Mammary epithelial cell (primary cell): Measurements from ENCODE around the gene NRG2.

Source experiments
- CTCF ChIP-seq, 2 donors: IDR thresholded peaks in 1 of 2; conservative IDR thresholded peaks in 1 of 2; 2 replicates each; pipeline ENCODE4 v1.5.1; 2011 to 2012; ENCODE audit warnings: inconsistent platforms in 2 of 2, low read length in 2 of 2, mild to moderate bottlenecking in 2 of 2, control low read depth in 1 of 2, low read depth in 1 of 2; ENCODE audit not compliant: insufficient read depth in 1 of 2; ENCODE audit errors: extremely low read depth in 1 of 2
- EZH2 ChIP-seq: IDR thresholded peaks from 2 replicates; pipeline ENCODE4 v1.6.1; 2012; ENCODE audit warnings: low read length, inconsistent platforms, borderline replicate concordance

DNA sequence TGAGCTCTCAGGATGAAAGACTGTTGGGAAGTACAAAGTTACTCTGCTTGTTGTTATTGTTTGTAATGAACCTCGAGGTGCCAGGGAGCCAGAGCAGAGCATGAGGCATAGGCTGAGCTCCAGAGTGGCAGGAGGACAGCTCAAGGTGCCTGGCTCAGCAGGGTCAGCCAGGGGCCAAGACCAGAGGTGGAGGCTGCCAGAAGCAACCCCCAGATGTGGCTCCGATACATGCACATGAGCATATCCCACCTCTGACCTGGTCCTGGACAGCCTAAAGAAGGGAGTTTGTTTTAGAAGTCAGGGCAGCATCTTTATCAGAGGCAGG lies 141.9 kb downstream of the NRG2 start:
- TF ChIP-seq CTCF (conservative IDR thresholded peaks at IDR 0.05 in 1 of 2, IDR thresholded peaks at IDR 0.05 in 1 of 2; ENCODE audit: extremely low read depth in 1 of 2, insufficient read depth in 1 of 2, low read depth in 1 of 2, low read length in 2 of 2): no peak
- no peak for TF ChIP-seq EZH2
